Measurements from ENCODE around the gene RAB20.

DNA sequence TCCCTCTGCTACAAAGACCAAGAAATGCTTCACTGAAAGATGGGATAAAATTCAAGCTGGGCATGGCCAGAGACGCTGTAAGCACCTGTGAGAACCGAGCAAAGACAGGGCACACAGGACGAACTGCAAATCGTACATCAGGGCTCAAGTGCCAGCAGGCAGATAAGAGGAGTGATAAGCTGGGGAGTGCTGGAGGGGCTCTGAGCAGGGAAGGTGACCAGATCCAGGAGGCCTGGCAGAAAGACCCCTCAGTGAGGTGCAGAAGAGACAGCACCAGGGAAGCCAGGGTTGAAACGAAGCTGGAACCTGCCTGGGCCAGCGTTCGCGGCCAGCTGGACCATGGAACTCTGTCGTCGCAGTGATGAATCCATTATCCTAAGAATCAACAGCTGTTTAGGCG, 10.2 kb downstream of the RAB20 start:
- TF ChIP-seq CTCF (IDR thresholded peaks at IDR 0.05; ENCODE audit: poor library complexity) = no peak
- no peak for TF ChIP-seq EZH2 (IDR thresholded peaks at IDR 0.05; ENCODE audit: borderline replicate concordance)
- no peak for TF ChIP-seq EZH2phosphoT487 (IDR thresholded peaks at IDR 0.05; ENCODE audit: low read depth, severe bottlenecking, unreplicated experiment)

Measured in hepatocyte (in vitro differentiated cells).